Inflammatory macrophage treated with lipopolysaccharide for 1 hour (primary cell): ENCODE data around the gene SEMA6C.
"Not testable (repeated sequence)": the region's sequence is repeated elsewhere in the genome, so short reads cannot be mapped to it uniquely, and the experiment has no call there.

Experiments used
- DNase-seq, 2 donors: peaks; one replicate each; pipeline ENCODE4 v3.0.0-alpha.2; 2020 to 2022

The SEMA6C gene

GRCh38 chr1:151146412-151147131, at the start of gene SEMA6C:
Gene SEMA6C (minus strand): TSS chr1:151146631. CDS start chr1:151142621, 4,010 bp downstream.
- DNase-seq = peak; percentile 83 to 87

GRCh38 chr1:151194894-151195594, 48.6 kb upstream of the SEMA6C start:
- DNase-seq = peak; percentile 14 to 33

GRCh38 chr1:151193856-151194255, 47.4 kb upstream of the SEMA6C start:
- DNase-seq = no peak

- DNase-seq = no peak
Observed at GRCh38 chr1:151193304-151193703, 46.9 kb upstream of the SEMA6C start.

GRCh38 chr1:151192047-151192446, 45.6 kb upstream of the SEMA6C start:
- DNase-seq = no peak

GRCh38 chr1:151189637-151190445, 43.4 kb upstream of the SEMA6C start, which contains the start of gene VPS72:
Gene VPS72 (minus strand): TSS chr1:151190197. CDS start chr1:151190121, 76 bp downstream.
- DNase-seq = peak; percentile 77 to 78

- DNase-seq = not testable (repeated sequence)
Observed at GRCh38 chr1:151188667-151189066, 42.2 kb upstream of the SEMA6C start.

- DNase-seq = no peak
Observed at GRCh38 chr1:151187205-151187604, 40.8 kb upstream of the SEMA6C start.

GRCh38 chr1:151184211-151184610, 37.8 kb upstream of the SEMA6C start:
- DNase-seq = no peak

GRCh38 chr1:151176514-151177045, 30.1 kb upstream of the SEMA6C start:
- DNase-seq = no peak

- peak in 1 of 2 donors; percentile 29 for DNase-seq
Observed at GRCh38 chr1:151175863-151176262, 29.4 kb upstream of the SEMA6C start, which contains the start of gene TMOD4. Gene TMOD4 (minus strand): TSS chr1:151175981. CDS start chr1:151174875, 1,106 bp downstream.

- no peak for DNase-seq
Observed at GRCh38 chr1:151175041-151175741, 28.8 kb upstream of the SEMA6C start.

- no peak for DNase-seq
Observed at GRCh38 chr1:151171190-151171589, 24.8 kb upstream of the SEMA6C start.

GRCh38 chr1:151167116-151167515, 20.7 kb upstream of the SEMA6C start:
- no peak for DNase-seq

- DNase-seq = peak in 1 of 2 donors; percentile 7
Observed at GRCh38 chr1:151166505-151166956, 20.1 kb upstream of the SEMA6C start.

GRCh38 chr1:151165738-151166504, 19.5 kb upstream of the SEMA6C start, which contains the start of the genes LYSMD1 and SCNM1:
Gene LYSMD1 (minus strand): TSS chr1:151165902. CDS start chr1:151165258, 644 bp downstream.
Gene SCNM1 (plus strand): TSS chr1:151166144. CDS start chr1:151166153, 9 bp downstream.
- peak; percentile 99 for DNase-seq

GRCh38 chr1:151165281-151165737, 18.9 kb upstream of the SEMA6C start:
- no peak for DNase-seq

GRCh38 chr1:151164732-151165280, 18.4 kb upstream of the SEMA6C start:
- DNase-seq = no peak

GRCh38 chr1:151159373-151159772, 12.9 kb upstream of the SEMA6C start:
- DNase-seq = peak; percentile 53 to 70

GRCh38 chr1:151158751-151159251, 12.4 kb upstream of the SEMA6C start:
- no peak for DNase-seq
